ENCODE results near the gene C1orf21.

DNA sequence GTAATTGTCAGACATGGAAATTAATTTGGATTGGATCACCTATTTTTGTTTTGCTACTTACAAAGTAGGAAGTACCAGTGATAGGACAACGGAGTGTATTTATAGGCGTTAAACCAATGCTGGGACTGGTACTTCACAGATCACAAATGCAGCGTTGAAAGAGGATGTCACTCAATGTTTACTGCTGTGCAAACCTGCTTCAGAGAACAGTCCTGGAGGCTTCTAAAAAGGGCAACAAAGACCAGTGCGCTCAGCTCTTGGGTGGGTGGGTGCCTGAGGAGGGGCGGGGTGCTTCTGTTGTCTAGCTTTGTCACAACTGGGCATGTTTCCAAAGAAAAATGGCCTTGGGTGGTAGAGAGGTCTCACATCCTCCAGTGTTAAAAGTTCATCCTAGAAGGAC, 2.1 kb downstream of the C1orf21 start:
- TF ChIP-seq POLR2A (IDR thresholded peaks at IDR 0.05; ENCODE audit: low read length) (no peak), GATA1 (IDR thresholded peaks at IDR 0.05; ENCODE audit: low read depth, low read length) (no peak)
